Measurements from ENCODE around the gene SLN. TPM values are rescaled to one million over a fixed set of nuclear protein-coding genes. Genes with fewer than 3 reads are reported as not detected.

SLN gene
- total and polyA plus RNA-seq, 10 of the 15 experiments (the other 5 are each of a cell fraction or from before 2014, with no cell fraction given): 0.39 TPM; not detected in 9

GRCh38 chr11:107675902-107676301, 36.0 kb downstream of the SLN start:
- SMC1A ChIA-PET (ENCODE audit: uncharacterized antibody, unreplicated experiment): interaction anchor here (0.7 to 8.0 kb wide), 9 partner anchors 7 to 188 kb away, joined by 3 to 57 read pairs (median 7); no protein-coding TSS in a partner anchor
- Histone ChIP-seq H3K36me3 (ENCODE audit: control insufficient read depth in 2 of 2, insufficient read depth in 2 of 2, low read length in 1 of 2) (no peaks in the 10 kb centered on the region), H3K9ac (ENCODE audit: control insufficient read depth, insufficient read depth, low read length) (no peak overlapping the region), H3K79me2 (ENCODE audit: control insufficient read depth, insufficient read depth, low read length) (no peaks in the 10 kb centered on the region), H3K4me3 (no peak overlapping the region), H3K9me3 (replicated peaks; ENCODE audit: control insufficient read depth, insufficient read depth, low read length) (no peaks in the 10 kb centered on the region), H3K4me2 (ENCODE audit: control insufficient read depth, insufficient read depth) (peak overlapping the region; percentile 30; the same call in 1 of the 2 replicates), H3K4me1 (ENCODE audit: control insufficient read depth, insufficient read depth, low read length) (no peaks in the 10 kb centered on the region), H3K27ac (ENCODE audit: control insufficient read depth, insufficient read depth) (no peak overlapping the region), H4K20me1 (ENCODE audit: control insufficient read depth, insufficient read depth) (no peaks in the 10 kb centered on the region), H2AFZ (ENCODE audit: control insufficient read depth, low read depth, low read length) (peak overlapping the region; percentile 72), H3K27me3 (replicated peaks in 1 of 2; ENCODE audit: control insufficient read depth in 2 of 2, insufficient read depth in 2 of 2, low read length in 1 of 2) (no peaks in the 10 kb centered on the region)
- WGBS (ENCODE audit: insufficient coverage, insufficient replicate concordance, low lambda C conversion rate, missing lambda C conversion rate): 73% methylated on average over 2 of the region's 2 CpGs
- intact Hi-C loops (cut with micrococcal nuclease; ENCODE audit: unreplicated experiment): no loop called here
- FAIRE-seq: no peak
- CTCF ChIA-PET: interaction anchor here (0.6 to 3.8 kb wide), 10 partner anchors 10 to 188 kb away, joined by 3 to 24 read pairs (median 5); no protein-coding TSS in a partner anchor
- RAD21 ChIA-PET (ENCODE audit: unreplicated experiment): interaction anchor here (0.7 to 2.0 kb wide), 3 partner anchors 14 to 80 kb away, joined by 3 to 14 read pairs (median 4); no protein-coding TSS in a partner anchor
- TF ChIP-seq TCF3 (IDR thresholded peaks at IDR 0.05; ENCODE audit: borderline replicate concordance, insufficient read depth, low read depth, low read length) (no peak), CHD4 (IDR thresholded peaks at IDR 0.05) (no peak)
- peak; percentile 41 for ATAC-seq
- in situ Hi-C loops (cut with MboI): no loop called here
- no TSS peak for BruUV-seq (replicated peaks)
- no peak for DNase-seq (ENCODE audit: low read depth, low spot score)
- POLR2A ChIA-PET: interaction anchor here (2.1 kb wide), 1 partner anchor 113 kb away, joined by 5 read pairs; no protein-coding TSS in a partner anchor

DNA sequence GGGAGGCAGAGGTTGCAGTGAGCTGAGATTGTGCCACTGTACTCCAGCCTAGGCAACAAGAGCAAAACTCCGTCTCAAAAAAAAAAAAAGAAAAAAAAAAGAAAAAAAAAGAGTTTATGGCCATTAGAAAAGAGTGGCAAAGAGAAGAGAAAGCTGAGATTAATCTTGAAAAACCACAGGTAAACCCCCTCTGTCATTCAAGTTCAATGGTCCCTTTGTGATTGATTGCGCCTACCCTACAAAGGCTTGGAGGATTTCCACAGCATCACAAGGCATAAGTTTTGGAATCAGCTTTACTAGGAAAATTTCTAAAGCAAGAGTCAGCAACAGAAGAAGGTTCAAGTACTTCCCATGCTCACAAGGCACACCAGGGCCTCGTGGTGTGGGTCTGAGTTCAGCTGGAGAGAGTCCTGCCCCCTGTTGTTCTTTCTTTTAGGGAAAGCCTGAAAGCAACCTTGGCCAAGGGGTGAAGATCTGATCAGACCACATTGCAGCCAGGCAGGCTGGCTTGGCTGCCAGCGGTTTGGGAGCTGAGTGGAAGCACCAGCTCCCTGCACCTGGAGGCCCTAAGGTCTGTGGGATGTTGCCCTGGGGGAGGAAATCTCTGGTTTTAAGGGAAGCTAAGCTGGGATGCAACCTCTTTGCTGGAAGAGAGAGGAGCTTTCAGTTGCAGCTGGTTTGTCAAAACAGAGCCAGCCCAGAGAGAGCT, 41.8 kb downstream of the SLN start:
- no peaks in the 10 kb centered on the region for H4K20me1 ChIP-seq (ENCODE audit: control insufficient read depth, insufficient read depth)
- intact Hi-C loops (cut with micrococcal nuclease; ENCODE audit: unreplicated experiment) (no loop called here), in situ Hi-C loops (cut with MboI) (no loop called here)
- no peaks in the 10 kb centered on the region for H3K9me3 ChIP-seq (replicated peaks; ENCODE audit: control insufficient read depth, insufficient read depth, low read length)
- CTCF ChIA-PET: interaction anchor here (0.6 to 4.3 kb wide), 16 partner anchors 12 to 131 kb away, joined by 3 to 58 read pairs (median 3); no protein-coding TSS in a partner anchor
- no peaks in the 10 kb centered on the region for H3K4me1 ChIP-seq (ENCODE audit: control insufficient read depth, insufficient read depth, low read length)
- 13% methylated on average over 3 of the region's 4 CpGs for WGBS (ENCODE audit: insufficient coverage, insufficient replicate concordance, low lambda C conversion rate, missing lambda C conversion rate)
- SMC1A ChIA-PET (ENCODE audit: uncharacterized antibody, unreplicated experiment): interaction anchor here (0.6 to 8.0 kb wide), 17 partner anchors 9 to 108 kb away, joined by 3 to 57 read pairs (median 4); partner anchors contain the start of gene ALKBH8
- H3K36me3 ChIP-seq (ENCODE audit: control insufficient read depth in 2 of 2, insufficient read depth in 2 of 2, low read length in 1 of 2): no peaks in the 10 kb centered on the region
- no TSS peak for BruUV-seq (replicated peaks)
- no peak overlapping the region for H3K27ac ChIP-seq (ENCODE audit: control insufficient read depth, insufficient read depth)
- ATAC-seq: peak; percentile 54
- POLR2A ChIA-PET: interaction anchor here (0.6 to 0.7 kb wide), 4 partner anchors 11 to 166 kb away, joined by 3 to 5 read pairs (median 3); no protein-coding TSS in a partner anchor
- H3K79me2 ChIP-seq (ENCODE audit: control insufficient read depth, insufficient read depth, low read length): no peaks in the 10 kb centered on the region
- no peak for FAIRE-seq
- RAD21 ChIA-PET (ENCODE audit: unreplicated experiment): interaction anchor here (0.7 to 2.5 kb wide), 12 partner anchors 8 to 193 kb away, joined by 3 to 15 read pairs (median 4); no protein-coding TSS in a partner anchor
- H3K9ac ChIP-seq (ENCODE audit: control insufficient read depth, insufficient read depth, low read length): no peak overlapping the region
- no peak overlapping the region for H3K4me3 ChIP-seq
- no peak overlapping the region for H2AFZ ChIP-seq (ENCODE audit: control insufficient read depth, low read depth, low read length)
- H3K27me3 ChIP-seq (replicated peaks in 1 of 2; ENCODE audit: control insufficient read depth in 2 of 2, insufficient read depth in 2 of 2, low read length in 1 of 2): no peaks in the 10 kb centered on the region; a peak in 1 of 4 replicates
- no peak for DNase-seq (ENCODE audit: low read depth, low spot score)
- H3K4me2 ChIP-seq (ENCODE audit: control insufficient read depth, insufficient read depth): no peak overlapping the region
- TF ChIP-seq DPF2 (IDR thresholded peaks at IDR 0.05): 0 out of 2 replicates have a peak, but pooled peaks have one; percentile 17
- peak; percentile 69 for TF ChIP-seq PBX3 (IDR thresholded peaks at IDR 0.05; ENCODE audit: insufficient replicate concordance, low read depth, low read length)
- peak; percentile 52; the same call in 1 of the 2 replicates for TF ChIP-seq MTA2 (IDR thresholded peaks at IDR 0.05; ENCODE audit: low read depth)
- TF ChIP-seq IKZF2 (IDR thresholded peaks at IDR 0.05): peak; percentile 23; a peak in 2 of 4 replicates
- TF ChIP-seq NBN (IDR thresholded peaks at IDR 0.05): 0 out of 2 replicates have a peak, but pooled peaks have one; percentile 59
- 0 out of 2 replicates have a peak, but pooled peaks have one; percentile 42 for TF ChIP-seq IKZF1 (conservative IDR thresholded peaks at IDR 0.05)
- TF ChIP-seq ZNF207 (IDR thresholded peaks at IDR 0.05; ENCODE audit: borderline replicate concordance): no peak
- TF ChIP-seq, protein P1, sequence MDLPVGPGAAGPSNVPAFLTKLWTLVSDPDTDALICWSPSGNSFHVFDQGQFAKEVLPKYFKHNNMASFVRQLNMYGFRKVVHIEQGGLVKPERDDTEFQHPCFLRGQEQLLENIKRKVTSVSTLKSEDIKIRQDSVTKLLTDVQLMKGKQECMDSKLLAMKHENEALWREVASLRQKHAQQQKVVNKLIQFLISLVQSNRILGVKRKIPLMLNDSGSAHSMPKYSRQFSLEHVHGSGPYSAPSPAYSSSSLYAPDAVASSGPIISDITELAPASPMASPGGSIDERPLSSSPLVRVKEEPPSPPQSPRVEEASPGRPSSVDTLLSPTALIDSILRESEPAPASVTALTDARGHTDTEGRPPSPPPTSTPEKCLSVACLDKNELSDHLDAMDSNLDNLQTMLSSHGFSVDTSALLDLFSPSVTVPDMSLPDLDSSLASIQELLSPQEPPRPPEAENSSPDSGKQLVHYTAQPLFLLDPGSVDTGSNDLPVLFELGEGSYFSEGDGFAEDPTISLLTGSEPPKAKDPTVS (IDR thresholded peaks at IDR 0.05; ENCODE audit: low read depth, low read length): no peak
- no peak for TF ChIP-seq STAT1 (conservative IDR thresholded peaks at IDR 0.05)
- TF ChIP-seq, protein P2, sequence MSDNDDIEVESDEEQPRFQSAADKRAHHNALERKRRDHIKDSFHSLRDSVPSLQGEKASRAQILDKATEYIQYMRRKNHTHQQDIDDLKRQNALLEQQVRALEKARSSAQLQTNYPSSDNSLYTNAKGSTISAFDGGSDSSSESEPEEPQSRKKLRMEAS (IDR thresholded peaks at IDR 0.05; ENCODE audit: low read depth, low read length): no peak

Measured in GM12878 (cell line).